Left ventricle myocardium inferior (tissue), 1 donor: ENCODE results near the gene SLC38A5. TPM values are rescaled to one million over a fixed set of nuclear protein-coding genes. Genes with fewer than 3 reads are reported as not detected.

Source experiments
- DNase-seq: peaks from one replicate; pipeline ENCODE4 v3.0.0-alpha.2; 2020
- H3K27ac ChIP-seq: fragments of 200-600 bp; replicated peaks from 2 replicates; pipeline ENCODE4 v1.8.0; 2021
- H3K27me3 ChIP-seq: fragments of 200-600 bp; 2 replicates; pipeline ENCODE4 v1.8.0; 2021; ENCODE audit warnings: low read depth
- H3K36me3 ChIP-seq: fragments of 200-600 bp; 2 replicates; pipeline ENCODE4 v1.8.0; 2021
- H3K4me1 ChIP-seq: fragments of 200-600 bp; 2 replicates; pipeline ENCODE4 v1.8.0; 2021
- H3K4me3 ChIP-seq: fragments of 200-600 bp; 2 replicates; pipeline ENCODE4 v1.8.0; 2021; ENCODE audit warnings: mild to moderate bottlenecking, moderate library complexity
- H3K9me3 ChIP-seq: fragments of 200-600 bp; replicated peaks from 2 replicates; pipeline ENCODE4 v1.8.0; 2021
- intact Hi-C: fragments of 100-400 bp; cut with micrococcal nuclease; formaldehyde crosslinking; loops from one replicate; pipeline ENCODE4 v1.11.0; 2022
- total RNA-seq: library from RNA; stranded (reverse); fragmentation: NEBNext Ultra II Directional; extraction: Animal tissue kit (Norgen Biotek cat#: 25700); gene quantifications from one replicate; pipeline ENCODE4 v1.2.1, GENCODE V29; 2021
- TF ChIP-seq, protein P1 (sequence below): fragments of 200-600 bp; IDR thresholded peaks from 2 replicates; pipeline ENCODE4 v1.8.0; 2021; ENCODE audit warnings: antibody characterized with exemption, mild to moderate bottlenecking, borderline replicate concordance
- donor health status: DM: no; HTN: yes; CAD: no; lungs with severe emphysema.

SLC38A5 gene
- total RNA-seq, 1 donor from 2014 or later, result 0.71 TPM

GRCh38 chrX:48476919-48477318, 6.9 kb upstream of the SLC38A5 start:
- TF ChIP-seq, protein P1, sequence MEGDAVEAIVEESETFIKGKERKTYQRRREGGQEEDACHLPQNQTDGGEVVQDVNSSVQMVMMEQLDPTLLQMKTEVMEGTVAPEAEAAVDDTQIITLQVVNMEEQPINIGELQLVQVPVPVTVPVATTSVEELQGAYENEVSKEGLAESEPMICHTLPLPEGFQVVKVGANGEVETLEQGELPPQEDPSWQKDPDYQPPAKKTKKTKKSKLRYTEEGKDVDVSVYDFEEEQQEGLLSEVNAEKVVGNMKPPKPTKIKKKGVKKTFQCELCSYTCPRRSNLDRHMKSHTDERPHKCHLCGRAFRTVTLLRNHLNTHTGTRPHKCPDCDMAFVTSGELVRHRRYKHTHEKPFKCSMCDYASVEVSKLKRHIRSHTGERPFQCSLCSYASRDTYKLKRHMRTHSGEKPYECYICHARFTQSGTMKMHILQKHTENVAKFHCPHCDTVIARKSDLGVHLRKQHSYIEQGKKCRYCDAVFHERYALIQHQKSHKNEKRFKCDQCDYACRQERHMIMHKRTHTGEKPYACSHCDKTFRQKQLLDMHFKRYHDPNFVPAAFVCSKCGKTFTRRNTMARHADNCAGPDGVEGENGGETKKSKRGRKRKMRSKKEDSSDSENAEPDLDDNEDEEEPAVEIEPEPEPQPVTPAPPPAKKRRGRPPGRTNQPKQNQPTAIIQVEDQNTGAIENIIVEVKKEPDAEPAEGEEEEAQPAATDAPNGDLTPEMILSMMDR, result no peak
- DNase-seq, result no peak
- H3K4me1 ChIP-seq, result peaks cover 21% of the 10 kb centered on the region
- intact Hi-C loops, result no loop called here
- peak overlapping the region; percentile 81 for H3K4me3 ChIP-seq
- peaks cover 5% of the 10 kb centered on the region for H3K36me3 ChIP-seq
- H3K27ac ChIP-seq, result no peak overlapping the region
- no peaks in the 10 kb centered on the region for H3K27me3 ChIP-seq
- H3K9me3 ChIP-seq, result no peaks in the 10 kb centered on the region

DNA sequence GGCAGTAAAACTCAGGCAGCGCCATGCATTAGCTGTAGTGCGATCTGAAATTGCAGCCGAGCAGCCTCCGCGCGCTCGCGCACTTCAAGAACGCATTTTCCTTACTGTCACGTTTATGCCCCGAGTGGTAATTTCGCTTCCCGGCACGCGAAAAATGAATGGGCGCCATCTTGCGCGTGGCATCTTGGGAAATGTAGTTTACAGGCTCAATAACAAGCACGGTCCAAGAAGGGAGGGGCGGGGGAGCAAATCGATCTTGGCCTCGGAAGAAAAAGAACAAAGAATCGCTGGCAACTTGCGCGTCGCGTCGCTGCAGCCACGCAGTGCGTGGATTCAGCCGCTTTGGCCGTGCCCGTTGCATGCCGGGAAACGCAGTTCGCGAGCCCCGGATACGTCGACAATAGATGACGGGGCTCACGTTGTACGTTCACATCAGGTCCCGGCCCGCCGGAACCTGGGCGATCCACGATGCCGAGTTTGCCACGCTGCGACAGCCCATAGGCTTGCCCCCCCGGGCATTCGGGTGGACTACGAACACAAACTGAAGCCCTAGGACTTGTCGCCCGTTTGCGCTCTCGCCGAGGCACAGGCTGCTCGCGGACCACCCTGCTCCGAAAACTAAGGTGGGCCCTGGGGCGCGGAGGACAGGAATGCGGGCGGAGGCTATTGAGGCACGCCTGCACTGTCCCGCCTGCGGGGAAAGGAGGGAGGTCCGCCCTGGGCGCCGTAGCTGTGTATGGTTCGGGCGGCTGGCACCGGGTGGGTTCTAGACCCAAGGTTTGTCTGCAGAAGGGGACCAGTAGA, 5.9 kb upstream of the SLC38A5 start, which contains the start of gene FTSJ1:
FTSJ1 (plus strand) TSS at position 426 of the 804 bp plus-strand sequence. CDS start 1,849 bp downstream, outside the sequence.
- no peaks in the 10 kb centered on the region for H3K36me3 ChIP-seq
- intact Hi-C loops, result no loop called here
- TF ChIP-seq, protein P1, result no peak
- H3K4me3 ChIP-seq, result peak within 1 kb of the TSS; percentile 81
- H3K9me3 ChIP-seq, result no peaks in the 10 kb centered on the region
- H3K27me3 ChIP-seq, result no peaks in the 10 kb centered on the region
- peak within 1 kb of the TSS; percentile 84 for H3K27ac ChIP-seq
- DNase-seq, result peak; percentile 87
- H3K4me1 ChIP-seq, result peaks cover 21% of the 10 kb centered on the region

GRCh38 chrX:48475296-48475695, 5.2 kb upstream of the SLC38A5 start:
- TF ChIP-seq, protein P1, result no peak
- no peaks in the 10 kb centered on the region for H3K9me3 ChIP-seq
- peaks cover 21% of the 10 kb centered on the region for H3K4me1 ChIP-seq
- DNase-seq, result no peak
- H3K36me3 ChIP-seq, result no peaks in the 10 kb centered on the region
- intact Hi-C loops, result no loop called here
- peak overlapping the region; percentile 81 for H3K4me3 ChIP-seq
- peak overlapping the region; percentile 84 for H3K27ac ChIP-seq
- no peaks in the 10 kb centered on the region for H3K27me3 ChIP-seq

DNA sequence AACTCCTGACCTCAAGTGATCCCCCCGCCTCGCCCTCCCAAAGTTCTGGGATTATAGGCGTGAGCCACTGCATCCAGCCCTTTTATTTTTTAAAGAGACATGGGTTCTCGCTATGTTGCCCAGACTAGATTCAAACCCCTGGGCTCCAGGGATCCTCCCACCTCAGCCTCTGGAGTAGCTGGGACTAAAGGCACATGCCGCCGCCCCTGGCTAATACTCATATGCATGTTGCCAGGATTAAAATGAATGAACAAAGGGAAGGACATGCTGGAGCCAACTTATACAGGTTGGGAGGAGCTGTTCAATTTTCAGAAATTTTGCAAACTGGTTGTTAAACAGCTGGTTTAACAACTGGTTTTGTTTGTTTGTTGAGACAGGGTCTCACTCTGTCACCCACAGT, 4.5 kb upstream of the SLC38A5 start:
- H3K27ac ChIP-seq, result no peak overlapping the region
- TF ChIP-seq, protein P1, result no peak
- H3K4me1 ChIP-seq, result peaks cover 21% of the 10 kb centered on the region
- DNase-seq, result no peak
- H3K27me3 ChIP-seq, result no peaks in the 10 kb centered on the region
- H3K9me3 ChIP-seq, result no peaks in the 10 kb centered on the region
- no peaks in the 10 kb centered on the region for H3K36me3 ChIP-seq
- H3K4me3 ChIP-seq, result no peak overlapping the region
- intact Hi-C loops, result no loop called here

- intact Hi-C loops, result no loop called here
- TF ChIP-seq, protein P1, result no peak
- Histone ChIP-seq H3K4me1 (peaks cover 21% of the 10 kb centered on the region), H3K4me3 (no peak overlapping the region), H3K36me3 (no peaks in the 10 kb centered on the region), H3K9me3 (no peaks in the 10 kb centered on the region), H3K27me3 (no peaks in the 10 kb centered on the region), H3K27ac (no peak overlapping the region)
- DNase-seq, result no peak
Measured at GRCh38 chrX:48474127-48474526, 4.1 kb upstream of the SLC38A5 start.
